B cell (primary cell): ENCODE measurements around the gene PRSS8.

Experiments used
- EZH2 ChIP-seq: IDR thresholded peaks from 2 replicates; pipeline ENCODE4 v1.6.1; 2012; ENCODE audit warnings: borderline replicate concordance, low read depth, mild to moderate bottlenecking, moderate library complexity, low read length; ENCODE audit not compliant: insufficient read depth, poor library complexity, severe bottlenecking
- TF ChIP-seq, protein P1 (sequence below): fragments of 200-600 bp; IDR thresholded peaks from one replicate; pipeline ENCODE4 v1.8.0; 2022; ENCODE audit warnings: antibody characterized with exemption, mild to moderate bottlenecking

DNA sequence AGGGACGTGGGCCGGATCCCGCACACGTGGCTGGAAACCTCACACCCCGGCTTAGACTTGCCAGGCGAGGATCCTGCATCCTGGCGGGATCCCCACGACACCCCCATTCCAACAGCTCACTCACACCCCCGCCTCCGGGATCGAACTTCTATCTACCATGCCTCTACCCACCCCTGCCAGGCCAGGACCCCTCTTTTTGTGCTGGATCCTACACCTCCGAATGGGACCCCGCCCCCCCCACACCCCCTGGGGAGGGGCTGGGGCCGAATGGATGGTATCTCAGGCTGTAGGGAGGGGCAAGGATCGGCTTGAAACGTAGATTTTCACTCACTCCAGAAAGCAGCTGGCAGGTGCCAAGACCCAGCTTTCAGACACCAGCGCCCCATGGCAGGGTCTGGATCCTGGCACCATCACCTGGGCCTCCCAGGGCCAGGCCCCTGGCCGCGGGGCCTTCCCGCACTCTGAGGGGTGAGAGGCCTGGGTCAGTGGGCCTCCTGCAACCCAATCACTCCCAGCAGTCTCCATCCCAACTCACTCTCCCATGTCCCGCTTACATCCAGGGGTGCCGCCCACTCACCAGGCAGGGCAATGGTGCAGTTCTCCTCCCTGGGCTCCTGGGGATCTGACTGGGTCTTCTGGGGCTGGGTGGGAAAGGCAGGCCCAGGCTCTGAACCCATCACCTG lies 7.6 kb upstream of the PRSS8 start:
- TF ChIP-seq, protein P1, sequence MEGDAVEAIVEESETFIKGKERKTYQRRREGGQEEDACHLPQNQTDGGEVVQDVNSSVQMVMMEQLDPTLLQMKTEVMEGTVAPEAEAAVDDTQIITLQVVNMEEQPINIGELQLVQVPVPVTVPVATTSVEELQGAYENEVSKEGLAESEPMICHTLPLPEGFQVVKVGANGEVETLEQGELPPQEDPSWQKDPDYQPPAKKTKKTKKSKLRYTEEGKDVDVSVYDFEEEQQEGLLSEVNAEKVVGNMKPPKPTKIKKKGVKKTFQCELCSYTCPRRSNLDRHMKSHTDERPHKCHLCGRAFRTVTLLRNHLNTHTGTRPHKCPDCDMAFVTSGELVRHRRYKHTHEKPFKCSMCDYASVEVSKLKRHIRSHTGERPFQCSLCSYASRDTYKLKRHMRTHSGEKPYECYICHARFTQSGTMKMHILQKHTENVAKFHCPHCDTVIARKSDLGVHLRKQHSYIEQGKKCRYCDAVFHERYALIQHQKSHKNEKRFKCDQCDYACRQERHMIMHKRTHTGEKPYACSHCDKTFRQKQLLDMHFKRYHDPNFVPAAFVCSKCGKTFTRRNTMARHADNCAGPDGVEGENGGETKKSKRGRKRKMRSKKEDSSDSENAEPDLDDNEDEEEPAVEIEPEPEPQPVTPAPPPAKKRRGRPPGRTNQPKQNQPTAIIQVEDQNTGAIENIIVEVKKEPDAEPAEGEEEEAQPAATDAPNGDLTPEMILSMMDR = no peak
- TF ChIP-seq EZH2 = no peak
